Liver (tissue), 9 donors: ENCODE measurements around the gene EXT2. TPM values are rescaled to one million over a fixed set of nuclear protein-coding genes. Genes with fewer than 3 reads are reported as not detected.

ENCODE experiments used
- DNase-seq: peaks from one replicate; pipeline ENCODE4 v3.0.0-alpha.2; 2017; ENCODE audit warnings: low spot score
- H3K27ac ChIP-seq, 2 donors: one replicate each; pipeline ENCODE4 v1.7.0; 2013; ENCODE audit warnings: inconsistent platforms in 2 of 2, low read length in 2 of 2, control low read depth in 1 of 2, low read depth in 1 of 2, mild to moderate bottlenecking in 1 of 2
- H3K27me3 ChIP-seq, 4 donors: one replicate each; pipeline versions ENCODE4 v1.6.1 to v1.7.0; 2013; ENCODE audit warnings: low read length in 3 of 4, inconsistent platforms in 1 of 4, mild to moderate bottlenecking in 1 of 4, moderate library complexity in 1 of 4; ENCODE audit not compliant: control insufficient read depth in 4 of 4, insufficient read depth in 4 of 4
- H3K36me3 ChIP-seq, 4 donors: one replicate each; pipeline versions ENCODE4 v1.6.1 to v1.7.0; 2013; ENCODE audit warnings: low read length in 3 of 4, mild to moderate bottlenecking in 3 of 4, low read depth in 1 of 4, moderate library complexity in 1 of 4; ENCODE audit not compliant: control insufficient read depth in 4 of 4, insufficient read depth in 3 of 4
- H3K4me1 ChIP-seq, 4 donors: one replicate each; pipeline versions ENCODE4 v1.6.1 to v1.7.0; 2013; ENCODE audit warnings: low read length in 3 of 4, mild to moderate bottlenecking in 3 of 4, moderate library complexity in 1 of 4; ENCODE audit not compliant: control insufficient read depth in 4 of 4, insufficient read depth in 4 of 4
- H3K4me3 ChIP-seq, 3 donors: one replicate each; pipeline versions ENCODE4 v1.6.1 to v1.7.0; 2013; ENCODE audit warnings: low read length in 3 of 3, control low read depth in 1 of 3, low read depth in 1 of 3, mild to moderate bottlenecking in 1 of 3
- H3K9ac ChIP-seq, 2 donors: one replicate each; pipeline ENCODE4 v1.7.0; 2013; ENCODE audit warnings: low read length in 2 of 2, mild to moderate bottlenecking in 2 of 2, moderate library complexity in 2 of 2, control low read depth in 1 of 2, low read depth in 1 of 2
- H3K9me3 ChIP-seq, 4 donors: one replicate each; pipeline versions ENCODE4 v1.6.1 to v1.7.0; 2013; ENCODE audit warnings: low read length in 3 of 4; ENCODE audit not compliant: control insufficient read depth in 4 of 4
- ATF3 ChIP-seq: IDR thresholded peaks from 2 replicates; pipeline ENCODE4 v1.6.1; 2016; ENCODE audit warnings: antibody characterized with exemption
- CTCF ChIP-seq: fragments of 150-350 bp; IDR thresholded peaks from 2 replicates; pipeline ENCODE4 v1.5.1; 2017; ENCODE audit warnings: improper control_type of control experiment, low read depth, low read length; ENCODE audit not compliant: missing input control
- EGR1 ChIP-seq, 2 donors: IDR thresholded peaks; 2 replicates each; pipeline ENCODE4 v1.6.1; 2016 to 2018; ENCODE audit warnings: antibody characterized with exemption in 2 of 2, low read depth in 2 of 2
- FOXA1 ChIP-seq: IDR thresholded peaks from 2 replicates; pipeline ENCODE4 v1.6.1; 2016; ENCODE audit warnings: antibody characterized with exemption
- FOXA2 ChIP-seq: IDR thresholded peaks from 2 replicates; pipeline ENCODE4 v1.6.1; 2016; ENCODE audit warnings: antibody characterized with exemption
- GABPA ChIP-seq, 2 donors: IDR thresholded peaks in 1 of 2; conservative IDR thresholded peaks in 1 of 2; 2 replicates each; pipeline ENCODE4 v1.6.1; 2016; ENCODE audit warnings: antibody characterized with exemption in 2 of 2, mild to moderate bottlenecking in 1 of 2, moderate library complexity in 1 of 2
- HNF4A ChIP-seq, 2 donors: conservative IDR thresholded peaks; 2 replicates each; pipeline ENCODE4 v1.6.1; 2016; ENCODE audit warnings: antibody characterized with exemption in 2 of 2, mild to moderate bottlenecking in 2 of 2
- HNF4G ChIP-seq: IDR thresholded peaks from 2 replicates; pipeline ENCODE4 v1.6.1; 2016; ENCODE audit warnings: antibody characterized with exemption
- JUND ChIP-seq, 2 donors: IDR thresholded peaks; 2 replicates each; pipeline ENCODE4 v1.6.1; 2016; ENCODE audit warnings: antibody characterized with exemption in 2 of 2
- MAX ChIP-seq: IDR thresholded peaks from 2 replicates; pipeline ENCODE4 v1.6.1; 2016; ENCODE audit warnings: antibody characterized with exemption
- NR2F2 ChIP-seq: IDR thresholded peaks from 2 replicates; pipeline ENCODE4 v1.6.1; 2016; ENCODE audit warnings: antibody characterized with exemption
- RAD21 ChIP-seq, 2 donors: IDR thresholded peaks; 2 replicates each; pipeline ENCODE4 v1.6.1; 2016; ENCODE audit warnings: antibody characterized with exemption in 2 of 2, mild to moderate bottlenecking in 2 of 2
- RXRA ChIP-seq, 2 donors: IDR thresholded peaks; 2 replicates each; pipeline ENCODE4 v1.6.1; 2017 to 2018; ENCODE audit warnings: antibody characterized with exemption in 2 of 2, mild to moderate bottlenecking in 1 of 2
- SP1 ChIP-seq: IDR thresholded peaks from 2 replicates; pipeline ENCODE4 v1.6.1; 2018; ENCODE audit warnings: antibody characterized with exemption, mild to moderate bottlenecking
- TAF1 ChIP-seq: conservative IDR thresholded peaks from 2 replicates; pipeline ENCODE4 v1.6.1; 2016; ENCODE audit warnings: antibody characterized with exemption, mild to moderate bottlenecking
- YY1 ChIP-seq: IDR thresholded peaks from 2 replicates; pipeline ENCODE4 v1.6.1; 2016; ENCODE audit warnings: antibody characterized with exemption, mild to moderate bottlenecking
- ZBTB33 ChIP-seq: IDR thresholded peaks from 2 replicates; pipeline ENCODE4 v1.6.1; 2016; ENCODE audit warnings: antibody characterized with exemption
- WGBS: extraction: QIAGEN DNeasy Blood & Tissue Kit; methylation state at CpG from one replicate; pipeline ENCODE4 v1.1.7; 2013; 5-methylcytosine and 5-hydroxymethylcytosine counted together
- polyA plus RNA-seq, 2 donors: library from polyadenylated mRNA; stranded (reverse) in 1 of 2; unstranded in 1 of 2; fragments of 200-250 nt in 1 of 2; fragments of >200 nt in 1 of 2; fragmentation: Nextera tagmentation in 1 of 2; extraction: Ambion mirVana in 1 of 2; gene quantifications; one replicate each; pipeline versions ENCODE4 v1.2.1 to v1.2.3, GENCODE V29; 2013 to 2015
- total RNA-seq, 2 donors: library from RNA; depleted of rRNA; stranded (reverse); fragments of >200 nt; gene quantifications; one replicate each; pipeline ENCODE4 v1.2.3, GENCODE V29; 2014
- TF ChIP-seq, protein P1 (sequence below): IDR thresholded peaks from 2 replicates; pipeline ENCODE4 v1.6.1; 2016; ENCODE audit warnings: antibody characterized with exemption, mild to moderate bottlenecking
- donor health status: healthy.
- donor health status: healthy.
- donor health status: healthy.
- donor health status: healthy.
- donor health status: healthy.

EXT2 gene
- total and polyA plus RNA-seq, 4 donors: 8.4 to 36.1 (median 29.8) TPM

DNA sequence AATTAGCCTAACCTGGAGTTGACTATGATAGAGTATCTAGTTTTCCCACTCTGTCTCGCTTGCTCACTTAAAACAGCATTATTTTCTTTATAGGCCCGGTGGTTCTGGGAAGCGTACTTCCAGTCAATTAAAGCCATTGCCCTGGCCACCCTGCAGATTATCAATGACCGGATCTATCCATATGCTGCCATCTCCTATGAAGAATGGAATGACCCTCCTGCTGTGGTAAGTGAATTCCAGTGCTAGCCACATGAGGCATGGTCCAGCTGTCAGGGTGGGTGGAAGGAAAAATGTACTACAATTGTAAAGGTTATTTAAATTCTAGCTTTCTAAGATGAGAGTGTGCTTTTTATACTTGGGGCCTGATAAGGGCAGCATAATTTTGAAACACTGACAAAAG, 76.0 kb downstream of the EXT2 start:
- H3K27ac ChIP-seq: no peak overlapping the region
- peaks cover 2 to 7% (median 5%) of the 10 kb centered on the region in 4 donors for H3K36me3 ChIP-seq
- no peak for TF ChIP-seq HNF4G
- no peak for TF ChIP-seq YY1
- TF ChIP-seq, protein P1, sequence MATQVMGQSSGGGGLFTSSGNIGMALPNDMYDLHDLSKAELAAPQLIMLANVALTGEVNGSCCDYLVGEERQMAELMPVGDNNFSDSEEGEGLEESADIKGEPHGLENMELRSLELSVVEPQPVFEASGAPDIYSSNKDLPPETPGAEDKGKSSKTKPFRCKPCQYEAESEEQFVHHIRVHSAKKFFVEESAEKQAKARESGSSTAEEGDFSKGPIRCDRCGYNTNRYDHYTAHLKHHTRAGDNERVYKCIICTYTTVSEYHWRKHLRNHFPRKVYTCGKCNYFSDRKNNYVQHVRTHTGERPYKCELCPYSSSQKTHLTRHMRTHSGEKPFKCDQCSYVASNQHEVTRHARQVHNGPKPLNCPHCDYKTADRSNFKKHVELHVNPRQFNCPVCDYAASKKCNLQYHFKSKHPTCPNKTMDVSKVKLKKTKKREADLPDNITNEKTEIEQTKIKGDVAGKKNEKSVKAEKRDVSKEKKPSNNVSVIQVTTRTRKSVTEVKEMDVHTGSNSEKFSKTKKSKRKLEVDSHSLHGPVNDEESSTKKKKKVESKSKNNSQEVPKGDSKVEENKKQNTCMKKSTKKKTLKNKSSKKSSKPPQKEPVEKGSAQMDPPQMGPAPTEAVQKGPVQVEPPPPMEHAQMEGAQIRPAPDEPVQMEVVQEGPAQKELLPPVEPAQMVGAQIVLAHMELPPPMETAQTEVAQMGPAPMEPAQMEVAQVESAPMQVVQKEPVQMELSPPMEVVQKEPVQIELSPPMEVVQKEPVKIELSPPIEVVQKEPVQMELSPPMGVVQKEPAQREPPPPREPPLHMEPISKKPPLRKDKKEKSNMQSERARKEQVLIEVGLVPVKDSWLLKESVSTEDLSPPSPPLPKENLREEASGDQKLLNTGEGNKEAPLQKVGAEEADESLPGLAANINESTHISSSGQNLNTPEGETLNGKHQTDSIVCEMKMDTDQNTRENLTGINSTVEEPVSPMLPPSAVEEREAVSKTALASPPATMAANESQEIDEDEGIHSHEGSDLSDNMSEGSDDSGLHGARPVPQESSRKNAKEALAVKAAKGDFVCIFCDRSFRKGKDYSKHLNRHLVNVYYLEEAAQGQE: no peak
- TF ChIP-seq CTCF: no peak
- no peak for TF ChIP-seq JUND (IDR thresholded peaks at IDR 0.05)
- 98% methylated on average over 4 of the region's 4 CpGs for WGBS
- DNase-seq: no peak
- no peak overlapping the region for H3K4me3 ChIP-seq
- H3K9me3 ChIP-seq: no peaks in the 10 kb centered on the region
- H3K4me1 ChIP-seq: no peaks in the 10 kb centered on the region
- no peak overlapping the region for H3K9ac ChIP-seq
- no peaks in the 10 kb centered on the region for H3K27me3 ChIP-seq

- no peaks in the 10 kb centered on the region for H3K27me3 ChIP-seq
- DNase-seq: no peak
- no peak overlapping the region for H3K4me3 ChIP-seq
- H3K4me1 ChIP-seq: no peaks in the 10 kb centered on the region
- no peaks in the 10 kb centered on the region for H3K9me3 ChIP-seq
- H3K27ac ChIP-seq: no peak overlapping the region
- WGBS: 97% methylated on average over 3 of the region's 3 CpGs
- H3K9ac ChIP-seq: no peak overlapping the region
- H3K36me3 ChIP-seq: peaks cover 2 to 7% (median 5%) of the 10 kb centered on the region in 4 donors
- TF ChIP-seq SP1: no peak
- TF ChIP-seq ATF3: no peak
- no peak for TF ChIP-seq NR2F2
- TF ChIP-seq RXRA (IDR thresholded peaks at IDR 0.05): no peak
- no peak for TF ChIP-seq HNF4A (conservative IDR thresholded peaks at IDR 0.05)
- no peak for TF ChIP-seq HNF4G
- TF ChIP-seq FOXA1: no peak
- no peak for TF ChIP-seq MAX
- no peak for TF ChIP-seq JUND (IDR thresholded peaks at IDR 0.05)
- no peak for TF ChIP-seq CTCF
- TF ChIP-seq EGR1 (IDR thresholded peaks at IDR 0.05; ENCODE audit: low read depth in 2 of 2): no peak
- TF ChIP-seq ZBTB33: no peak
- no peak for TF ChIP-seq RAD21 (IDR thresholded peaks at IDR 0.05)
- no peak for TF ChIP-seq FOXA2
- TF ChIP-seq YY1: no peak
- TF ChIP-seq, protein P1: no peak
- TF ChIP-seq TAF1: no peak
- TF ChIP-seq GABPA (IDR thresholded peaks at IDR 0.05 in 1 of 2, conservative IDR thresholded peaks at IDR 0.05 in 1 of 2): no peak
Measured at GRCh38 chr11:44172966-44173365, 77.5 kb downstream of the EXT2 start.
